ENCODE measurements around the gene PADI6. TPM values are rescaled to one million over a fixed set of nuclear protein-coding genes. Genes with fewer than 3 reads are reported as not detected.

PADI6 gene
- total RNA-seq, 1 donor from 2014 or later = not detected

- no peak for DNase-seq (ENCODE audit: extremely low spot score, unreplicated experiment)
- peak overlapping the region; percentile 90 for H3K27ac Mint-ChIP-seq (ENCODE audit: unreplicated experiment)
- H3K4me3 Mint-ChIP-seq (ENCODE audit: unreplicated experiment) = peak overlapping the region; percentile 22
- no peak for TF ChIP-seq CTCF (IDR thresholded peaks at IDR 0.05)
- H3K4me1 Mint-ChIP-seq (ENCODE audit: unreplicated experiment) = peaks cover 43% of the 10 kb centered on the region
- no peaks in the 10 kb centered on the region for H3K9me3 Mint-ChIP-seq (ENCODE audit: unreplicated experiment)
- no peaks in the 10 kb centered on the region for H3K27me3 Mint-ChIP-seq (ENCODE audit: unreplicated experiment)
- no peaks in the 10 kb centered on the region for H3K36me3 Mint-ChIP-seq (ENCODE audit: unreplicated experiment)
These were observed 69.4 kb downstream of the PADI6 start for GRCh38 chr1:17441265-17441992.

GRCh38 chr1:17441993-17442357, 70.0 kb downstream of the PADI6 start:
- no peak for TF ChIP-seq CTCF (IDR thresholded peaks at IDR 0.05)
- Mint-ChIP-seq H3K9me3 (ENCODE audit: unreplicated experiment) (no peaks in the 10 kb centered on the region), H3K36me3 (ENCODE audit: unreplicated experiment) (no peaks in the 10 kb centered on the region), H3K4me1 (ENCODE audit: unreplicated experiment) (peaks cover 37% of the 10 kb centered on the region), H3K27me3 (ENCODE audit: unreplicated experiment) (no peaks in the 10 kb centered on the region), H3K27ac (ENCODE audit: unreplicated experiment) (peak overlapping the region; percentile 90), H3K4me3 (ENCODE audit: unreplicated experiment) (no peak overlapping the region)
- no peak for DNase-seq (ENCODE audit: extremely low spot score, unreplicated experiment)

GRCh38 chr1:17442841-17443240, 70.8 kb downstream of the PADI6 start:
- H3K9me3 Mint-ChIP-seq (ENCODE audit: unreplicated experiment) = no peaks in the 10 kb centered on the region
- no peaks in the 10 kb centered on the region for H3K36me3 Mint-ChIP-seq (ENCODE audit: unreplicated experiment)
- no peak overlapping the region for H3K4me3 Mint-ChIP-seq (ENCODE audit: unreplicated experiment)
- DNase-seq (ENCODE audit: extremely low spot score, unreplicated experiment) = no peak
- no peaks in the 10 kb centered on the region for H3K27me3 Mint-ChIP-seq (ENCODE audit: unreplicated experiment)
- no peak for TF ChIP-seq CTCF (IDR thresholded peaks at IDR 0.05)
- H3K4me1 Mint-ChIP-seq (ENCODE audit: unreplicated experiment) = peaks cover 35% of the 10 kb centered on the region
- H3K27ac Mint-ChIP-seq (ENCODE audit: unreplicated experiment) = peak overlapping the region; percentile 90

GRCh38 chr1:17447501-17447992, 75.6 kb downstream of the PADI6 start:
- Mint-ChIP-seq H3K27me3 (ENCODE audit: unreplicated experiment) (peaks cover 5% of the 10 kb centered on the region), H3K4me1 (ENCODE audit: unreplicated experiment) (peaks cover 11% of the 10 kb centered on the region), H3K36me3 (ENCODE audit: unreplicated experiment) (no peaks in the 10 kb centered on the region), H3K9me3 (ENCODE audit: unreplicated experiment) (no peaks in the 10 kb centered on the region), H3K4me3 (ENCODE audit: unreplicated experiment) (no peak overlapping the region), H3K27ac (ENCODE audit: unreplicated experiment) (no peak overlapping the region)
- TF ChIP-seq CTCF (IDR thresholded peaks at IDR 0.05) = no peak
- DNase-seq (ENCODE audit: extremely low spot score, unreplicated experiment) = no peak

Other genes starting within 250 kb of the PADI6 start
- 1.2 and 1.7 TPM in 2 replicates for gene PADI1, start 167.1 kb upstream of the PADI6 start, total RNA-seq
- 0.39 and 0.73 TPM in 2 replicates for gene PADI3, start 123.1 kb upstream of the PADI6 start, total RNA-seq
- 0.50 TPM in 1 of 2 replicates, not detected in the other for gene PADI4, start 64.0 kb upstream of the PADI6 start, total RNA-seq
- gene RCC2, start 67.5 kb downstream of the PADI6 start, total RNA-seq = 102 and 104 TPM in 2 replicates
- 24.0 and 26.0 TPM in 2 replicates for gene ARHGEF10L, start 167.5 kb downstream of the PADI6 start, total RNA-seq

Measured in osteocyte (in vitro differentiated cells).